HCT116 (cell line): Measurements from ENCODE around the gene CFAP46. TPM values are rescaled to one million over a fixed set of nuclear protein-coding genes. Genes with fewer than 3 reads are reported as not detected.

ENCODE experiments used
- ATAC-seq: fragments of 200-7000 bp; cut with Tn5 transposase; 2 replicates; pipeline ENCODE4 v1.9.1; 2020; ENCODE audit warnings: mild to moderate bottlenecking, moderate library complexity
- BruUV-seq: library from RNA; stranded (reverse); fragments of 400-500 nt; replicated peaks from 2 replicates; lab custom pipeline; 2021; lab: Mats Ljungman, UMichigan
- CTCF ChIA-PET: fragments of 300-600 bp; sonication (Branson Sonifier 250); formaldehyde crosslinking; loops from one replicate; lab custom pipeline; 2021; ENCODE audit warnings: antibody characterized with exemption; lab: Charles Lee
- POLR2A ChIA-PET: fragments of 300-600, 350-600 bp; sonication (Branson Sonifier 250); formaldehyde crosslinking; loops from one replicate; lab custom pipeline; 2021; ENCODE audit warnings: antibody characterized with exemption; lab: Charles Lee
- RAD21 ChIA-PET, 2 experiments: fragments of 300-600 bp; sonication (Branson Sonifier 250); formaldehyde crosslinking; loops; one replicate each; lab custom pipeline; 2023; ENCODE audit warnings: low total read pairs in 2 of 2; ENCODE audit not compliant: uncharacterized antibody in 2 of 2, unreplicated experiment in 2 of 2, low non-redundant PET in 1 of 2; lab: Charles Lee
- DNase-seq: peaks from one replicate; pipeline ENCODE4 v3.0.0-alpha.2; 2010; ENCODE audit warnings: low read depth, low spot score
- H2AFZ ChIP-seq: fragments of 200-600 bp; shearing (Covaris generic), sonication (generic); 2 replicates; pipeline ENCODE4 v1.6.1; 2017; ENCODE audit warnings: low read depth, mixed run types, mixed read lengths, antibody characterized with exemption, low read length; ENCODE audit not compliant: poor library complexity, severe bottlenecking
- H3K27ac ChIP-seq: 2 replicates; pipeline ENCODE4 v1.5.1; 2012; ENCODE audit warnings: low read depth, low read length
- H3K27me3 ChIP-seq: fragments of 200-600 bp; sonication (generic); 2 replicates; pipeline ENCODE4 v1.6.1; 2016; ENCODE audit warnings: mixed run types, low read length, mixed read lengths; ENCODE audit not compliant: insufficient read depth
- H3K36me3 ChIP-seq, 2 experiments: fragments of 200-500 bp in 1 of 2; fragments of 200-600 bp in 1 of 2; sonication (Bioruptor generic) in 1 of 2; sonication (generic) in 1 of 2; 2 replicates each; pipeline versions ENCODE4 v1.5.1 to v1.6.1; 2014 to 2016; ENCODE audit warnings: low read length in 2 of 2, inconsistent platforms in 1 of 2, mixed read lengths in 1 of 2, mixed run types in 1 of 2; ENCODE audit not compliant: insufficient read depth in 2 of 2, control insufficient read depth in 1 of 2
- H3K4me1 ChIP-seq, 2 experiments: fragments of 200-600 bp in 1 of 2; sonication (generic) in 1 of 2; 2 replicates each; pipeline versions ENCODE4 v1.5.1 to v1.6.1; 2012 to 2017; ENCODE audit warnings: low read length in 2 of 2, inconsistent platforms in 1 of 2, mild to moderate bottlenecking in 1 of 2, mixed read lengths in 1 of 2, mixed run types in 1 of 2, moderate library complexity in 1 of 2; ENCODE audit not compliant: insufficient read depth in 2 of 2, control insufficient read depth in 1 of 2
- H3K4me2 ChIP-seq: fragments of 200-600 bp; sonication (generic); 2 replicates; pipeline ENCODE4 v1.6.1; 2017; ENCODE audit warnings: mixed run types, low read length, mixed read lengths
- H3K4me3 ChIP-seq, 2 experiments: fragments of 200-600 bp in 1 of 2; sonication (generic) in 1 of 2; replicated peaks in 1 of 2; 2 replicates each; pipeline ENCODE4 v1.5.1; 2011 to 2016; ENCODE audit warnings: low read length in 2 of 2, control low read depth in 1 of 2, low read depth in 1 of 2, mild to moderate bottlenecking in 1 of 2, mixed read lengths in 1 of 2, mixed run types in 1 of 2
- H3K79me2 ChIP-seq: fragments of 200-600 bp; sonication (generic); 2 replicates; pipeline ENCODE4 v1.6.1; 2017; ENCODE audit warnings: mild to moderate bottlenecking, mixed run types, low read length, moderate library complexity, mixed read lengths; ENCODE audit not compliant: insufficient read depth
- H3K9ac ChIP-seq: fragments of 200-600 bp; sonication (generic); 2 replicates; pipeline ENCODE4 v1.6.1; 2016; ENCODE audit warnings: low read length, mixed read lengths
- H3K9me2 ChIP-seq: fragments of 200-600 bp; sonication (generic), shearing (Covaris generic); 2 replicates; pipeline ENCODE4 v1.6.1; 2017; ENCODE audit warnings: mixed run types, mild to moderate bottlenecking, moderate library complexity; ENCODE audit not compliant: insufficient read depth
- H3K9me3 ChIP-seq, 2 experiments: fragments of 200-500 bp in 1 of 2; fragments of 200-600 bp in 1 of 2; sonication (Bioruptor generic) in 1 of 2; sonication (generic) in 1 of 2; 2 replicates each; pipeline ENCODE4 v1.6.1; 2014 to 2017; ENCODE audit warnings: low read length in 2 of 2, mixed read lengths in 2 of 2, inconsistent platforms in 1 of 2, low read depth in 1 of 2, mild to moderate bottlenecking in 1 of 2, mixed run types in 1 of 2, moderate library complexity in 1 of 2; ENCODE audit not compliant: control insufficient read depth in 1 of 2, insufficient read depth in 1 of 2
- H4K20me1 ChIP-seq: fragments of 200-600 bp; sonication (generic), shearing (Covaris generic); 2 replicates; pipeline ENCODE4 v1.6.1; 2017; ENCODE audit warnings: mixed run types, mild to moderate bottlenecking, moderate library complexity; ENCODE audit not compliant: insufficient read depth
- CEBPB ChIP-seq: IDR thresholded peaks from 2 replicates; pipeline ENCODE4 v1.6.1; 2012; ENCODE audit warnings: low read depth
- CTCF ChIP-seq, 3 experiments: fragments of 200-600 bp in 1 of 3; sonication (generic) in 1 of 3; IDR thresholded peaks in 2 of 3; conservative IDR thresholded peaks in 1 of 3; 2 replicates each; pipeline ENCODE4 v1.5.1; 2012 to 2017; ENCODE audit warnings: low read depth in 2 of 3, low read length in 2 of 3, antibody characterized with exemption in 1 of 3, borderline replicate concordance in 1 of 3, control low read depth in 1 of 3, mild to moderate bottlenecking in 1 of 3, mixed read lengths in 1 of 3, mixed run types in 1 of 3, moderate library complexity in 1 of 3; ENCODE audit not compliant: insufficient read depth in 1 of 3
- EZH2 ChIP-seq: fragments of 200-600 bp; sonication (generic); IDR thresholded peaks from 2 replicates; pipeline ENCODE4 v1.6.1; 2017; ENCODE audit warnings: antibody characterized with exemption, mixed run types
- MAX ChIP-seq: IDR thresholded peaks from 2 replicates; pipeline ENCODE4 v1.6.1; 2012
- POLR2A ChIP-seq: IDR thresholded peaks from 2 replicates; pipeline ENCODE4 v1.7.0; 2011; ENCODE audit warnings: borderline replicate concordance; ENCODE audit not compliant: insufficient read depth, insufficient read length; ENCODE audit errors: extremely low read depth
- POLR2AphosphoS5 ChIP-seq: IDR thresholded peaks from 2 replicates; pipeline ENCODE4 v1.6.1; 2011; ENCODE audit warnings: mild to moderate bottlenecking, low read depth, low read length, moderate library complexity
- TCF7L2 ChIP-seq: IDR thresholded peaks from 2 replicates; pipeline ENCODE4 v1.7.0; 2011; ENCODE audit warnings: borderline replicate concordance, inconsistent platforms; ENCODE audit not compliant: insufficient read depth, insufficient read length; ENCODE audit errors: extremely low read depth
- ZFX ChIP-seq: fragments of 450-650 bp; IDR thresholded peaks from 2 replicates; pipeline ENCODE4 v1.6.1; 2017
- intact Hi-C: fragments of 100-400 bp; cut with micrococcal nuclease; formaldehyde crosslinking; loops from 2 replicates; pipeline ENCODE4 v1.10.0; 2022
- total RNA-seq: library from RNA; stranded (reverse); gene quantifications from one replicate; pipeline ENCODE4 v1.2.1, GENCODE V29; 2021; ENCODE audit not compliant: unreplicated experiment
- TF ChIP-seq, protein P1 (sequence below): IDR thresholded peaks from 2 replicates; pipeline ENCODE4 v1.6.1; 2012

CFAP46 gene
- total RNA-seq, 1 experiment from 2014 or later = 1.4 TPM

DNA sequence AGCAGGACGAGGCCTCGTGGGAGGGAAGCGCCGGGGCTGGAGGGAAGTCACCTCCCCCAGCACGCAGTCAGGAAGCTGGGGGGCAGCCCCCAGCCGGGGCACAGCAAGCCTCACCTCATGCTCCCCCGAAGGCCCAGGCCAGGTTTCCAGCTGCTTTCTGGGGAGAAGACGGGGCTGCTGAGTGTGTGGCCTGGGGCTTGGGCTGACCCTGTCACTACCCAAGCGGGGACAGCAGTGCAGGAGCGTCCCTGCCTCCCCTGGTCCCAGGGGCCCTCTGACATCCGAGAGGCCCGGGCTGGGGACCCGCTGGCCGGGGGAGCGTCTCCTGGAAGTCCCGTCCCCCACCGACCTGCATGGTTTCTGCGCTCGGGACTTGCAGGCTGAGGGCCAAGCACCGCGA is 136.8 kb downstream of the CFAP46 start (continued):
- no peak for TF ChIP-seq CTCF (IDR thresholded peaks at IDR 0.05 in 2 of 3, conservative IDR thresholded peaks at IDR 0.05 in 1 of 3; ENCODE audit: borderline replicate concordance in 1 of 3, insufficient read depth in 1 of 3, low read depth in 2 of 3, low read length in 2 of 3)
- no peak for TF ChIP-seq MAX
- no peak for TF ChIP-seq POLR2A
- no peak for TF ChIP-seq EZH2

DNA sequence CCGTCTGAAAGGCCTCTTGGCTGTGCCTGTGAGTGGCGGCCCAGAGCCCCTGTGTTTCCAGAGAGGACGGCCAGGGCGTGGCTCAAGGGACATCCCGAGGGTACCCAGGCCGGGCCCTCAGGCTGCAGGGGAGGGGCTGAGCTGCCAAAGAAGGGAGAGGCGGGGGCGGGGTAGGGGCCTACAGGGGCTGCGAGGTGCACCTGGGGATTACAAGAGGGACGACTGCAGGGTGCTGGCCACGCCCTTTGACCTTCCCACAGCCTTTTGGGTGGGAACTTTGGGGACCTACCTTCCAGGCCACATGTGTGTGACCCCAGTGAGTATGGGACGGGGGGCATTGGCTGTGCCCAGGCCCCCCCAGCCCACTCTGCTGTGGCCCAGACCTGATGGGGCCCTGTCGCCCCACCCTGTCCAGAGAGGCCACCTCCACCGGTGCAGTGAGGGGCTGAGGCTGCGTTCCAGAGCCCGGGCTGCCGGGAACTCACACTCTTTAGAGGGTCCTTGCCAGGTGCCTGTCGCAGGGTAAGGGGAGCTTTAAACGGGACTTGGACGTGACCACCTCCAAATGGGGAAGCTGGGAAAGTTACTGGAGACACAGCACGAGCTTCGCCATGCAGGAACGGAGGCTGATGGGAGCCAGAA is 137.5 kb downstream of the CFAP46 start:
- intact Hi-C loops = no loop called here
- Histone ChIP-seq H3K4me3 (no peak overlapping the region), H3K27me3 (no peaks in the 10 kb centered on the region), H3K4me2 (no peak overlapping the region)
- CTCF ChIA-PET = no interaction called here
- TF ChIP-seq CTCF (IDR thresholded peaks at IDR 0.05 in 2 of 3, conservative IDR thresholded peaks at IDR 0.05 in 1 of 3; ENCODE audit: borderline replicate concordance in 1 of 3, insufficient read depth in 1 of 3, low read depth in 2 of 3, low read length in 2 of 3) = no peak
- TF ChIP-seq MAX = no peak
- no peak for TF ChIP-seq TCF7L2
- TF ChIP-seq POLR2A = no peak
- TF ChIP-seq, protein P1, sequence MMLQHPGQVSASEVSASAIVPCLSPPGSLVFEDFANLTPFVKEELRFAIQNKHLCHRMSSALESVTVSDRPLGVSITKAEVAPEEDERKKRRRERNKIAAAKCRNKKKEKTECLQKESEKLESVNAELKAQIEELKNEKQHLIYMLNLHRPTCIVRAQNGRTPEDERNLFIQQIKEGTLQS = no peak
- TF ChIP-seq POLR2AphosphoS5 = no peak
- no peak for TF ChIP-seq CEBPB
- TF ChIP-seq ZFX = no peak
- TF ChIP-seq, all 23 proteins: peak for 0
- no peak overlapping the region for H2AFZ ChIP-seq
- ATAC-seq (no peak), DNase-seq (no peak)
- no peaks in the 10 kb centered on the region for H3K9me2 ChIP-seq
- ChIA-PET RAD21 (no interaction called here), POLR2A (no interaction called here)
- no peaks in the 10 kb centered on the region for H3K9me3 ChIP-seq
- H3K36me3 ChIP-seq = no peaks in the 10 kb centered on the region
- no peak overlapping the region for H3K27ac ChIP-seq
- BruUV-seq = no TSS peak
- no peaks in the 10 kb centered on the region for H4K20me1 ChIP-seq
- no peaks in the 10 kb centered on the region for H3K79me2 ChIP-seq
- no peak overlapping the region for H3K9ac ChIP-seq
- no peaks in the 10 kb centered on the region for H3K4me1 ChIP-seq
